ENCODE results near the gene CABP7. TPM values are rescaled to one million over a fixed set of nuclear protein-coding genes. Genes with fewer than 3 reads are reported as not detected.

Gene CABP7
- total RNA-seq, 1 experiment from 2014 or later, result not detected

- peaks cover 5% of the 10 kb centered on the region in 2 experiments for H3K4me1 ChIP-seq (ENCODE audit: control insufficient read depth in 1 of 2, insufficient read depth in 2 of 2, low read length in 2 of 2)
- BruUV-seq (replicated peaks), result no TSS peak
- H2AFZ ChIP-seq (ENCODE audit: low read depth, low read length, poor library complexity, severe bottlenecking), result no peak overlapping the region
- H3K9me2 ChIP-seq (ENCODE audit: insufficient read depth), result no peaks in the 10 kb centered on the region
- POLR2A ChIA-PET, result no interaction called here
- no peak overlapping the region for H3K27ac ChIP-seq (ENCODE audit: low read depth, low read length)
- RAD21 ChIA-PET (ENCODE audit: low non-redundant PET in 1 of 2, low total read pairs in 2 of 2, uncharacterized antibody in 2 of 2, unreplicated experiment in 2 of 2), result no interaction called here
- no peak overlapping the region for H3K9ac ChIP-seq (ENCODE audit: low read length)
- intact Hi-C loops (cut with micrococcal nuclease), result no loop called here
- no peaks in the 10 kb centered on the region for H3K36me3 ChIP-seq (ENCODE audit: control insufficient read depth in 1 of 2, insufficient read depth in 2 of 2, low read length in 2 of 2)
- no peak for TF ChIP-seq ZBTB33 (IDR thresholded peaks at IDR 0.05; ENCODE audit: extremely low read depth, insufficient replicate concordance, low read length)
- no peak for TF ChIP-seq YY1 (IDR thresholded peaks at IDR 0.05; ENCODE audit: extremely low read depth, insufficient replicate concordance, low read depth, low read length)
- TF ChIP-seq REST (IDR thresholded peaks at IDR 0.05; ENCODE audit: low read depth), result no peak
- no peak for TF ChIP-seq CBX3 (IDR thresholded peaks at IDR 0.05; ENCODE audit: low read depth)
- no peak for TF ChIP-seq EZH2phosphoT487 (IDR thresholded peaks at IDR 0.05; ENCODE audit: borderline replicate concordance)
- no peak for TF ChIP-seq ATF3 (IDR thresholded peaks at IDR 0.05)
- TF ChIP-seq POLR2A (IDR thresholded peaks at IDR 0.05; ENCODE audit: borderline replicate concordance, extremely low read depth, insufficient read depth, insufficient read length), result no peak
- TF ChIP-seq, protein P1, sequence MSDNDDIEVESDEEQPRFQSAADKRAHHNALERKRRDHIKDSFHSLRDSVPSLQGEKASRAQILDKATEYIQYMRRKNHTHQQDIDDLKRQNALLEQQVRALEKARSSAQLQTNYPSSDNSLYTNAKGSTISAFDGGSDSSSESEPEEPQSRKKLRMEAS (IDR thresholded peaks at IDR 0.05), result no peak
- no peak for TF ChIP-seq SRF (IDR thresholded peaks at IDR 0.05; ENCODE audit: low read depth)
- TF ChIP-seq RAD21 (IDR thresholded peaks at IDR 0.05; ENCODE audit: low read depth), result no peak
- no peak for TF ChIP-seq SP1 (IDR thresholded peaks at IDR 0.05; ENCODE audit: low read depth)
- TF ChIP-seq SIN3A (IDR thresholded peaks at IDR 0.05; ENCODE audit: low read depth), result no peak
- no peaks in the 10 kb centered on the region for H3K27me3 ChIP-seq (ENCODE audit: insufficient read depth, low read length)
- H3K9me3 ChIP-seq (ENCODE audit: control insufficient read depth in 1 of 2, insufficient read depth in 1 of 2, low read depth in 1 of 2, low read length in 2 of 2), result no peaks in the 10 kb centered on the region
- H3K79me2 ChIP-seq (ENCODE audit: insufficient read depth, low read length), result no peaks in the 10 kb centered on the region
- ATAC-seq (no peak), DNase-seq (ENCODE audit: low read depth, low spot score) (no peak)
- H3K4me3 ChIP-seq (replicated peaks in 1 of 2; ENCODE audit: low read depth in 1 of 2, low read length in 2 of 2), result no peak overlapping the region
- no peaks in the 10 kb centered on the region for H4K20me1 ChIP-seq (ENCODE audit: insufficient read depth)
- H3K4me2 ChIP-seq (ENCODE audit: low read length), result no peak overlapping the region
- CTCF ChIA-PET, result interaction anchor here (0.8 kb wide), 1 partner anchor 16 kb away, joined by 3 read pairs; no protein-coding TSS in a partner anchor
These were observed 37.3 kb downstream of the CABP7 start for GRCh38 chr22:29757096-29757495.
